ENCODE results near the gene ERC1.
A peak's percentile ranks its signal among the peaks of the same experiment; 100 is the strongest.

The ERC1 gene

DNA sequence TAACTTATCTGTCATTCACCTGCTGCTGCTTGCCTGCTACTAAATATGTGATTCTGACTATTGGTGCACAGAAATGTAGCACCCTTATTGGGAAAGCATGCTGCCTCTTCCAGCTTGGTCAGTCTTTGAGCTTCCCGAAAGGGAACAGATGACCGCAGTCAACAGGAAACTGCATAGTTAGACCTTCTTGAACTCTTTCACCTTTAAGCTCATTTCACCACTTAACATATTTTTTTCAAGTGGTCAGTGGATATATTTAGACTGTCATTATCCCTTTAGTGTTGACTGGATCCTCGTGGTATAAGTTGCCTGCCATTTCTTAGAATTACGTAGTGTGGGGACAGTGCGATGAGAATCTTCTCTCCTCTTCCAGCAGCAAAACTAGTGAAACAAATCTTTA lies 378.4 kb downstream of the ERC1 start:
- no peak for DNase-seq

DNA sequence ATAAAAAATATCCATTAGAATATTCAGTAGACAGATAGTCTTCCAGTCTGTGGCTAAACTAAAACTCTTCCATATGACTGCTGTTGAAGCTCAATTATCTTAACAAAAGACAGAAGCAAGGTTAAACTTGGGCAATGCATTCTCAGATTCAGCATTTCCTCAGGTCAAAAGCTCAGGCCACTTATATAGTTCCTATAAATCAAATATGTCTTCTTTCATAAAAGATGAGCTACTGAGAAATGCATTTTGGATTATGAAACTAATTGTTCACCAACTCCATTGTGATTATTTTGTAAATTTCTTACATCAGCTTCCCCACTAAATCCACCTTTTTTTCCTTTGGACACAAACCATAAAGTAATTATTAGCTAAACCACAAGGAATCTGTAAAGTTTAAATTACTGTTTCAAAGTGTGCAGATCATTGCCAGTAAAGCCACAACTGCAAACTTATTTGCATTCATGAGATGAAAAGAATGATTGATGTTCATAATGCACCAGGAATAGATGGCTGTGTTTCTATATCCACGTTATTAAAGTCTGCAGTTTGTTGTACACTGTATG lies 379.0 kb downstream of the ERC1 start:
- DNase-seq, result no peak

DNA sequence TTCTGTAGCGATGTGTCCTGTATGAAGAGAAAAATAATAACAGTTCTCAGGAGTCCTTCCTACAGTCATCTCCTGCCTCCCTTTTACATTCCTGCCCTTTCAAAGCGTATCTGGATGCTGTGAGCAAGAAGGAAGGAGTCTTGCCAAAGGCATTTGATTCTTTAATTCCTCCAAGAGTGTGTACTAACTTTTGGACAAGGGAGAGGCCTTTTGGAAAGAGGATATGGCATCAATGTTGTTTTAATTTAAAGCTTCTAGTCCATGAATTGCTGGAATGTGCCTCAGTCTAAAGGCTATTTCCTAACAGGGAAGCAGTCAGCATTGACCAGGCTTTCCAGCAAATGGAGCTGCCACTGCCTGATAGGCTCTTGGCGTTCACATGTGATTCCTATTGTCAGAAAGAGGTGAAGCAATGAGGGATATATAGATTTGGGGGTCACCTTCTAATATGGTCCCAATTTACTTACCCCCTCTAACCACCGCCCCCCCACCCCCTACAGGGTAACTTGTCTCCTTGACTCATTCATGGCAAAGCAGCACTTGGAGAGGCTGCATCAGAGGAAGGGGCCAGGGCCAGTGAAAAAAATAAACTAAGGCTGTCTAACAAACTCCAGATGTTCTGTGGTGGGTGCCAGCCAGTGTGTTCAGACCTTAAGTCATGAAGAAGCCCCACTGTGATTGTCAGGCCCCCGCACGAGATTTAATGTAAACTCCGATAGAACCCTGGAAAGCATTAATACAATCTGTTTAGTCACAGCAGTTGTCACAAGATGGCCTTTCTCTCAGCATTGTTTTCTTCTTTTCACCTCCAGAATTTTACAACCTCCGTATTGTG lies 383.1 kb downstream of the ERC1 start:
- DNase-seq, result no peak

DNA sequence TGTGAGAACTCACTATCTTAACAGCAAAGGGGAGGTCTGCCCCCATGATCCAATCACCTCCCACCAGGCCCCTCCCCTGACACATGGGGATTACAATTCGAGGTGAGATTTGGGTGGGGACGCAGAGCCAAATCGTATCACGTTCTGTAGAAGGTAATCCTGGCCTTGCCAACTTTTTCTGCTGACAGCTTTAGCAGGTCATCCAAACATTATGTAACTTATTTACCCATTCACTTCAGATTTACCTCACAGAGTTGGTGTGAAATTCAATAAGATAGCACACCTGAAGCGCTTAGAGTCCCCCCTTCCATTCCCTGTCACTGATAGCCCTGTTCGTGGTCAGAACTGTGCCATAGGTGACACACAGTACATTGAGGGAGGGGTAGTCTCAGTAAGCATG lies 384.3 kb downstream of the ERC1 start:
- no peak for DNase-seq

DNA sequence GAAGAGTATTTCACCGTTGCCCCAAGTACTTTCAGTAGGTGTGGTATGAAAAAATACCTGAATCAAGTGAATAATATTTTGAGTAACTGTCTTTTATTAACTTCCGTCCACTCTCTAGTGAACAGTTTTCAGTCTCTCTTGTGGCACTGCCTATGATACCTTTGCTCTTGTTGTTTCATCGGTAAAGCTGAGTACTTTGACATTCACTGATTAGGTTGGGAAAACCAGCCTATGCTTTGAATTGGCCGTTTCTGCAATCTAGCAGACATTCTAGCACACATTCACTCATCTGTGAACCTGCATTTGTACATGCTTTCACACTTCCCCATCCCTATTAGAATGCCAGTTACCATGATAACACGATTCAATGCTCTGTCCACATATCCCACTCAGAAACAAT lies 386.1 kb downstream of the ERC1 start:
- DNase-seq, result no peak

DNA sequence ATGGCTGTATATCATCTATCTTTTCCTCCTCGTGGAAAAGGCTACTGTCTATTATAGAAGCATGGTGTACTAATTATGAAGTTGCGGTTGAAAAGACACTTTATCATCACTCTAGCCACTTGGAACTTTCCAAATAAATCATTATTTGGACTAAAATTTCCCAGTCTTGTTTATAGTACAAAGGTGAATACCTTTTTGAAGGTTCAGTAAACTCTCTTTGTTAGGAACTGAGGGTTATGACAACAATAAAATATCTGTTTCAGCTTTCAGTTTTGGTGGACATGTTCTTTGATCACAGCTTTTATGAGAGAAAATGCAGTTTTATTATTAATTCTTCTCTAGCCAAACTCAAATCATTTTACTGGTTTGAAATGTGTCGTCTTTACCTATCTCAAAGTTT lies 386.7 kb downstream of the ERC1 start:
- no peak for DNase-seq

DNA sequence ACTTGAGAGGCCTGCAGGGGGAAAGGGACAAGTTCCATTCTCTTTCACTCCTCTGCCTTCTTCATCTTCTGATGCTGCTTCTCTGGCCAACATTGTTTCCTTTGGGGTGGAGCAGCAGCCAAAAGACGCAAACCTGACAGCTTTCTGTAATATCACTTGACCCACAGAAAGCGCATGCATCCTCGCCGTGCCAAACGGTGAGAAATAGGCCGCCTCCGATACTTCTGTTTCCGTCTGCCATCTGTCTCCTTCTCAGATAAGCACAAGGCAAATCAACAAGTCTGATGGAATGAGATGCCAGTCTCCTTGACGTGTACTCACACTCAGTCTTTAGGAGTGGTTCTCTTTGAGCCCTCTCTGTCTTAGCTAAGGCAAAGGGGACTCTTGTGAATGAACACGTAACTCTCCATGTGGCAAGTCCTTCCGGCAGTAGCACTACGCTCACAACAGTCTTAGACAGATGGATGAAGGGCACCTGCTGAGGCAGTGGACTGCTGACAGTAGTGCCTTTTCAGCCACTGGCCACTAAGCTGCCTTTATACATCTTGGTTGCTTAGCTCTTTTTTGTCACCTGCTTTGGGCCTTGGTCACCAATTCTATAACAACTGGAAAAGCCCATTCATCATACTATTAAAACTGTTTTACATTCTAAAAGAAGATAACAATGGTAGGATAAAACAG lies 389.3 kb downstream of the ERC1 start:
- peak; percentile 46 for DNase-seq

DNA sequence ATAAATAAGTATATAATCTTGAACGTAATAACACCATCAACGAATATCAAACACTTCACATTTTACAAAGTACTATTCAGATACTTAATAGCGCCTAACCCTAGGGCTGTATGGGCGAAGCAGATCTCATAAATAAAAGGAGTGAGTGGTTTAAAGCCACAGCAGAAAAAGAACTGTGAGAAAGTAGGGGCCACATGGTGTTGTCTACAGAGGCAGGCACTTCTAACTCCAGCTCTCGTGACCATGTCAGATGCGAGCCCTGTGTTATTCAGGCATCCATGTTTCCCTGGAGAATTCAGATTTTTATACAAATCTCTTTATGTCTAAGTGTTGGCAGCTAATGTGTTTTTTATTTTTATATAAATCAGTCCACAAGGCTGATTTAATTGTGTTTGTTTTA lies 391.1 kb downstream of the ERC1 start:
- DNase-seq, result no peak

DNA sequence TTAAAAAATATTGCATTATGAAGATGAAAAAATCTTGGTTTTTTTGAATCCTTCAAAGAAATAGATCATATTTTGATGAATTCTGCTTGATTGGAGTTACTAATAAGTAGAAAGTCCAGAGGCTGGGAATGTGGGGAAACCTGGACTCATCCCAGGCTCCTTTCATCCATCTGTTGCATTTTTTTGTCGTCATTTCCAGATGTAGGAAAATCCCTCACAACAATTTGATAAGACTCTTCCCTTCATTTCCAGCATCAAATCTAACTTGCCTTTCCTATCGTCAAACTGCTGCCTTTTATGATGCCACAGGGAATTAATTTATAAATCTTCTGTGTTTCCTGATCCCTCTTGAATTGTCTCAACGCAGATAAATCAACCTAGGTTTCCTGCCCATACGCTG lies 391.8 kb downstream of the ERC1 start:
- DNase-seq, result no peak

DNA sequence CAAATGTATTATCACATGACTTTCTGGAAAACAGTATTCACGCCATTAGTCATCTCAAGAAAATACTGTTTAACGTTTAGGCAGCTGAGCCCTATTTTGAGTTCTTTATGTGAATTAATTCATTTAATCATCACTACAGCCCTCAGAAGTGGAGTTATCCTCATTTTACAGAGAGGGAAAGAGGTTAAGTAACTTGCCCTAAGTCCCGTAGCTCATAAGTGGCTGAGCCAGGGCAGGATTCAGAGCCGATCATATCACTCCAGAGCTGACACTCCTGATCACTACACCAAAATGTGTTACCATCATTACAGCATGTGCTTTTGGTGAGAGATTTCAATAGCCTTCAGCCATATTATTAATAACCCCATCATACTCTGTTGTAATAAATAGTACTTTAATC lies 392.7 kb downstream of the ERC1 start:
- no peak for DNase-seq

DNA sequence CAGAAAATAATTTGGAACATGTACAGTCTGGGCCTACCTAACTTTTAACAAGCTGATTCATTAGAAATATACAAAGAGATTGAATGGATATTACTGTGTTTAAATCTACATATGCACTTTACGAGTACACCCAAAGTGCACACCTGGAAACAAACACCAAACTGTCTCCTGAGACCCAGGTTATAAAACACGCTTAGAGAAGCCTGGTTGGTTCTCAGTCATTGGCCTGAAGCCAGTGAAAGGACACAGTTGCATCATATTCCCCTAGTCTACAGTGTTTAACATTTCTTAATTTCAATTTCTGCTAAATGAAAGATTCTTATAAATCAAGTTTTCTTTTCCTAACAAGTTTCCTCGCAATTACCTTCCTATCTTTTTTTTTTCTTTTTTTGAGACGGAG lies 393.9 kb downstream of the ERC1 start:
- DNase-seq, result peak; percentile 60

DNA sequence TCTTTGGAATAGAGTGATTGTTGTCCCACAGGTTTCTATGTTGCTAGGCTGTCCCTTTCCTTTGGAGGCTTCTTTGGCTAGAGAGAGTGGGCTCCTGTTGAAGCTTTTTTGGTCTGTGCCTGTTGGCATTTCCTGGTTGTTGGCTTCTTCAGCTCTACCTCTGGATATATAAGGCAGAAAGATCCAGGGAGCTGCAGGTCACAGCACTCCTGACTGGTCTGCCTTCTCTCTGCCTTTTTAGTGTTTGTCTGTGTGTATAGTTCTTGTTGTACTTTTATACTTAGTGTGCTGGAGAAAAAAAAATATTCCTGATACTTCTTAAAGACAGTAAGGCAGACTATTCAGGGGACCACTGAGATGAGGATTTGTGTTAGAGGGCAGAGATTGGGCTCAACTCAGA lies 400.7 kb downstream of the ERC1 start:
- DNase-seq, result peak; percentile 18

DNA sequence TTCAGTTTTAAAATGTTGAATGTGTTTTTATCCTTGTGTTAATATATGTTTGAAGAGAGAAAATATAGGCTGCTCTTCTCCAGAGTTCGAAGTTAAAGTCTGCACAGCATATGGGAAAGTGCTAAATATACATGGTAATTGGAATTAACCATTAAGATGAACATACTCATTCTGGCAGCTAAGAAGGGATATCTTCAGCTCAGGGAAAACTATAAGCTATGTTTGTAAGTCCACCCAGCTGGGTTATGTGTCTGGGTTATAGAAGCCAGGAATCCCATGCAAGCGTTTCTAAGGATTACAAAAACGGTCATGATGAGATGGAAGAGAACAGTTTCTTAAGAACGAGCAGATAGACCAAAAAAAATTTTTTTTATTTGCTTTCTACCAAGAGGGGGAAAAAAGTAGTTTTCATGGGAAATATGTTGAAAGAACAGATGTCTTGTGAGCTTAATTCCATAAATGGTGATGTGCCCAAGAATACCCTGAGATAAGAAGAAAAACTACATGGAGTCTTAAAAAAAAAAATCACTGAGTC lies 404.5 kb downstream of the ERC1 start:
- no peak for DNase-seq

DNA sequence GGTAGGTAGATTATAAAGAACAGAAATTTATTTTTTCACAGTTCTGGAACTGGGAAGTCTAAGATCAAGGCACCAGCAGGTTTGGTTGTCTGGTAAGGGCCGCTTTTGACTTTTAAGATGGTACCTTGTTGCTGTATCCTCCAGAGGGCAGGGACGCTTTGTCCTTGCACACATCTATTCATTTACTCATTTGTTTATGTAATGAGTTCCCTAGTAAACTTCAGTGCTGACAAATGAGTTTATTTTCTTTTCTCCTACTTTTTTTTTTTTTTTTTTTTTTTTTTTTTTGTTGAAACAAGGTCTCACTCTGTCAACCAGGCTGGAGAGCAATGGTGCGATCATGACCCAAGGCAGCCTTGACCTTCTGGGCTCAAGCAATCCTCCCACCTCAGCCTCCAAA lies 407.6 kb downstream of the ERC1 start:
- DNase-seq, result no peak

DNA sequence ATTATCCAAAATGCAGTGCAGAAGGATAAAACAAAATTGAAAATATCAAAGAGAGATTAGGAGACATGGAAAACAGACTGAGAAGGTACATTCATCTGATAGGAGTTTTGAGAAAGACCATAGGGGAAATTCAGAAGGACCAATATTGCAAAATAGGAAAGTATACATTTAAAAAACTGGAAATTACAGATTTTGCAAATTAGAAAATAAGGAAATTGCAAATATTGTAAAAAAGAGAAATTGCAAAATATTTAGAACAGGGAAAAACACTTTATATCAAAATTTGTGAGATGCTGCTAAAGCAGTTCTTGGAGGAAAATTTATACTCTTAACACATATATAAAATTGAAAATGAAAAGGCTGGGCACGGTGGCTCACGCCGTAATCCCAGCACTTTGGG lies 410.9 kb downstream of the ERC1 start:
- no peak for DNase-seq

DNA sequence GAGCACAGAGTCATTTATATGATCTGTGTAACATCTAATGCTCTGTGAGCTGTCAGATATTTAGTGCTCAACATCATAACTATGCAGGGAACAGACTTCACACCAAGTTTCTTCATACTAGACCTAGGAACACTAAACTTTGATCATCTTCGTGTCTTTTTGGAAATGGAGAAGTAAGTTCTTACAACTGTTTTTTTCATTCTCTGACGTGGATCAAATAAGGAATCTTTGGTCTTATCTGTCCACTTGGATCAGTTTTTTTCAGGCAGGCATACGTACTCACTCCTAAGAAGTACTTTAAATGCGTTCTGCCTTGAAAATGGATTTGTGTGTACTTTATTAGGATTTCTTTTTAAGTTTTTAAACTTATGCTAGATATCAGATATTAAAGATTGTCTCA lies 412.4 kb downstream of the ERC1 start:
- DNase-seq, result no peak

DNA sequence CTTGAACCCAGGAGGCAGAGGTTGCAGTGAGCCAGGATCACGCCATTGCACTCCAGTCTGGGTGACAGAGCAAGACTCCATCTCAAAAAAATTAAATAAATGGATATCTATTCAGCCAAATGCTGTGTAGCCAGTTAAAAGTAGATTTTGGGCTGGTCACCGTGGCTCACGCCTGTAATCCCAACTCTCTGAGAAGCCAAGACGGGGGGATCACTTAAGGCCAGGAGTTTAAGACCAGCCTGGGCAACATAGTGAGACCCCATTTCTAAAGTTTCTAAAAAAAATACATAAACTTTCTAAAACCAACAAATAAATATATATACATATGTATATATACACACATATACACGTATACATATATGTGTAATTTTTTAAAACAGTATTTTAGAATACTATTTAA lies 414.6 kb downstream of the ERC1 start:
- no peak for DNase-seq

DNA sequence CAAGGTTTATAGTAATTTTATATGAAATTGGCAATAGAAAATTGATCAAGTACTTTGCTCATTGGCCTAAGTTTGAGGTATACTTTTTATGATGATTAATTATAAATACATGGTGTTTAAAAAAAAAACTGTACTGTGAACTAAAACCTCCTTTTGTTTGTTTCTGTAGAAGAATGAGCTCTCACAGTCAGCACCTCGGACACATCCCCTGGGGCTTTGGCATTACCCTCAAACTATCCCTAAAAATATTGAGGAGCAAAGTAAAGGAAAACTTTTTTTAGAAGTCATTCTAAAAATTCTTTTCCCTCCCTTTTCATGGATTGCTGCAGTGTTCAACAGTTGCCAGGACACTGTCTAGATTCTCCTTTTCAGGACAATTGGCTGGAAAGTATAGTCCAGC lies 419.8 kb downstream of the ERC1 start:
- no peak for DNase-seq

DNA sequence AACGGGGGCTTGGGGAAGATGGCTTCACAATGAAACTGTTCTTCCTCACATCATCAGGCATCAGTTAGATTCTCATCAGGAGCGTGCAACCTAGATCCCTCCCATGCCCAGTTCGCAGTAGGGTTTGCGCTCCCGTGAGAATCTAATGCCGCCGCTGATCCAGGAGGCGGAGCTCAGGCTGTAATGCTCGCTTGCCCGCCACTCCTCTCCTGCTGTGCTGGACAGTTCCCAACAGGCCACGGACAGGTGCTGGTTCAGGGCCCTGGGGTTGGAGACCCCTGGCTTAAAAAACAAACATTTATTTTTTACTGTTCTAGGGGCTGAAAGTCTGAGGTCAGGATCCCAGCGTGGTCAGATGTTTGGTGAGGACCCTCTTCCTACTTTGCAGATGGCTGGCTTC lies 422.9 kb downstream of the ERC1 start:
- DNase-seq, result no peak

DNA sequence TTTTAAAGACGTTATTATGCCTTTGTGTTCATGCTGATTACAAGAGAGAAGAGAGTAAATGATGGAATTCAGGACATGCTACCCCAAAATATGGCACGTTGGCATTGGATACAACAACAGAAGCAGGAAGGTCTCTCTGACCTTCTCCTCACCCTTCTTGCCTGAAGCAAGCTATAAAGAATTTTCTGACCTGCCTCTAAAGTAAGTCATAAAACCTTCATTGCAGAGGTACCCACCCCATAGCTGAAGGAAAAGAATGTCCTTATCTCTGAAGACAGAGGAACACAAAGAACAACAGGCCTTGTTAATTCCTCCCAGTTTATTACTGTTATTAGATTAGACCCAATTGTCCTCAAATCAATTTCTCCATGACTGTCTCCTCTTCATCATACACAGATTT lies 427.1 kb downstream of the ERC1 start:
- DNase-seq, result no peak

DNA sequence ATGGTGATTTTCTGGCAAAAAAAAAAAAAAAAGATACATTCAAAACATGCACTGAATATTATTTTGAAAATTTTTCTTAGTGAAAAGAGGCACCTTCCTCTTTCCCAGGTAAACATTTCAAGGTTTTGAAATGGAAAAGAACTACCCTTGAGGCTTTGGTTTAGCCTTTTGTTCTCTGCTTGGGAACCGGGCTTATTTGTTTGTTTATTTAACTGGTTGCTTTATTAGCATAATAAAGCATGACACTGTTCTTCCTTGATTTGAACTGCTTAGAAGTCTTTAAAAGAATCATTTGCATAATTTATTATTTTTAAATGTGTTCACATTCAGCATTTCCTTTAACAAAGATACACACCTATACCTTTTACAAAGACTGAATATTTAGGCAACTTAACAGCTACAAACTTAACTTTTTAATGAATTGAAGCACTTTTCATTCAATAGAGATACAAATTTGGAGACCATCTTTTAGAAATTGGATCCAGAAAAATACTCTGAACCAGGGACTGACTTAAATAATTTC lies 428.9 kb downstream of the ERC1 start:
- no peak for DNase-seq

DNA sequence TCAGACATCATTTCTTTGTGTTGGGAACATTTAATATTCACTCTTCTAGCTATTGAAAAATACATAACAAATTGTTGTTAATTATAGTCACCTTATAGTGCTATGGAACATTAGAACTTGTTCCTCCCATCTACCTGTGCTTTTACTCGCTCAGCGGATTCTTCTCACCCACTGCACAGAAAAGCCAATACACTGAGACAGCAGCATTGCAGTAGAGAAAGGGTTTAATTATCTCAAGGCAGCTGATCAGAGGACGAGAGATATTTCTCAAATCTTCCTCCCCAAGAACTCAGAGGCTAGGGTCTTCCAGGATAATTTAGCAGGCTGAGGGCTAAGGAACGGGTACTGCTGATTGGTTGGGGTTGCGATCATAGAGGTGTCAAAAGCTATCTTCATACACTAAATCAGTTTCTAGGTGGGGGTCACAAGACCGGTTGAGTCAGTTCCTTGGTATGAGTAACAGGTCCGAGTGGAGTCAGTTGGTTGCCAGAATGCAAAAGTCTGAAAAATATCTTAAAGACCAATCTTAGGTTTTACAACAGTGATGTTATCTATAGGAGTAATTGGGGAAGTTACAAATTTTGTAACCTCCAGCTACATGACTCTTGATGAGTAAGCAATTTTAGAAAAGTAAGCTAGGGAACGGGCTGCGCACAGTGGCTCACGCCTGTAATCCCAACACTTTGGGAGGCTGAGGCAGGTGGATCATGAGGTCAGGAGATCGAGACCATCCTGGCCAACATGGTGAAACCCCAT lies 430.2 kb downstream of the ERC1 start:
- DNase-seq, result no peak
